B cell (primary cell): ENCODE results near the gene RNF130. TPM values are rescaled to one million over a fixed set of nuclear protein-coding genes. Genes with fewer than 3 reads are reported as not detected.

Experiments used
- ATAC-seq: fragments of 200-7000 bp; cut with Tn5 transposase; one replicate; pipeline ENCODE4 v1.10.0; 2021; ENCODE audit warnings: low read depth, mild to moderate bottlenecking, moderate number of reproducible peaks, moderate library complexity
- CTCF ChIA-PET: fragments of 350-600 bp; sonication (Branson Sonifier 250); formaldehyde crosslinking; loops from one replicate; lab custom pipeline; 2021; ENCODE audit warnings: antibody characterized with exemption, inconsistent platforms; lab: Charles Lee
- POLR2A ChIA-PET: fragments of 350-600 bp; sonication (Branson Sonifier 250); formaldehyde crosslinking; loops from one replicate; lab custom pipeline; 2021; ENCODE audit warnings: antibody characterized with exemption; lab: Charles Lee
- DNase-seq: peaks from one replicate; pipeline ENCODE4 v3.0.0; 2013
- H2AFZ ChIP-seq: 2 replicates; pipeline ENCODE4 v1.6.1; 2012; ENCODE audit warnings: mild to moderate bottlenecking, low read depth, low read length; ENCODE audit not compliant: insufficient read depth, poor library complexity, severe bottlenecking
- H3K27ac ChIP-seq, 2 donors: 1 replicate in 1 of 2; 2 replicates in 1 of 2; pipeline ENCODE4 v1.5.1; 2012 to 2013; ENCODE audit warnings: low read length in 2 of 2, mild to moderate bottlenecking in 2 of 2, moderate library complexity in 1 of 2
- H3K27me3 ChIP-seq, 4 experiments: fragments of 200-600 bp in 1 of 4; sonication (generic) in 1 of 4; replicated peaks in 1 of 4; 1 replicate in 2 of 4; 2 replicates in 2 of 4; pipeline versions ENCODE4 v1.6.1 to v1.7.0; 2013 to 2016; ENCODE audit warnings: low read length in 3 of 4, mild to moderate bottlenecking in 2 of 4, mixed read lengths in 1 of 4, moderate library complexity in 1 of 4; ENCODE audit not compliant: insufficient read depth in 4 of 4, control insufficient read depth in 3 of 4; ENCODE audit errors: control extremely low read depth in 1 of 4
- H3K36me3 ChIP-seq, 2 experiments: replicated peaks in 1 of 2; 1 replicate in 1 of 2; 2 replicates in 1 of 2; pipeline versions ENCODE4 v1.6.1 to v1.7.1; 2013; ENCODE audit warnings: low read length in 1 of 2; ENCODE audit not compliant: insufficient read depth in 2 of 2, control insufficient read depth in 1 of 2; ENCODE audit errors: control extremely low read depth in 1 of 2, extremely low read depth in 1 of 2
- H3K4me1 ChIP-seq, 2 donors: fragments of 200-600 bp in 1 of 2; sonication (generic) in 1 of 2; 1 replicate in 1 of 2; 2 replicates in 1 of 2; pipeline versions ENCODE4 v1.5.1 to v1.6.1; 2013 to 2017; ENCODE audit warnings: low read length in 2 of 2; ENCODE audit not compliant: control insufficient read depth in 2 of 2, insufficient read depth in 2 of 2
- H3K4me2 ChIP-seq: replicated peaks from 2 replicates; pipeline ENCODE3; 2012; ENCODE audit warnings: mild to moderate bottlenecking, low read depth, low read length; ENCODE audit not compliant: poor library complexity, severe bottlenecking
- H3K4me3 ChIP-seq, 5 experiments: fragments of 200-600 bp in 1 of 5; sonication (generic) in 1 of 5; 1 replicate in 3 of 5; 2 replicates in 2 of 5; pipeline versions ENCODE4 v1.5.1 to v1.7.0; 2011 to 2016; ENCODE audit warnings: low read length in 4 of 5, mild to moderate bottlenecking in 4 of 5, low read depth in 2 of 5, control low read depth in 1 of 5, moderate library complexity in 1 of 5; ENCODE audit not compliant: insufficient read depth in 1 of 5; ENCODE audit errors: control extremely low read depth in 1 of 5, extremely low read depth in 1 of 5
- H3K79me2 ChIP-seq: fragments of 200-600 bp; sonication (generic); one replicate; pipeline ENCODE4 v1.6.0; 2016; ENCODE audit warnings: low read length; ENCODE audit not compliant: control insufficient read depth, insufficient read depth
- H3K9ac ChIP-seq: fragments of 200-600 bp; sonication (generic); 2 replicates; pipeline ENCODE4 v1.6.1; 2017; ENCODE audit warnings: mild to moderate bottlenecking, low read length, moderate library complexity
- H3K9me3 ChIP-seq, 3 donors: one replicate each; pipeline versions ENCODE4 v1.6.1 to v1.7.1; 2013; ENCODE audit warnings: low read length in 2 of 3; ENCODE audit not compliant: control insufficient read depth in 2 of 3, insufficient read depth in 1 of 3; ENCODE audit errors: control extremely low read depth in 1 of 3
- H4K20me1 ChIP-seq: 2 replicates; pipeline ENCODE4 v1.6.0; 2012; ENCODE audit warnings: mild to moderate bottlenecking, low read length; ENCODE audit not compliant: insufficient read depth, control insufficient read depth, poor library complexity, severe bottlenecking
- H3K27ac Mint-ChIP-seq: one replicate; pipeline ENCODE4 v1.8.0; 2021; ENCODE audit warnings: mixed read lengths
- H3K27me3 Mint-ChIP-seq: one replicate; pipeline ENCODE4 v1.8.0; 2021; ENCODE audit warnings: mixed read lengths
- H3K4me1 Mint-ChIP-seq: one replicate; pipeline ENCODE4 v1.8.0; 2021; ENCODE audit warnings: mixed read lengths
- H3K4me3 Mint-ChIP-seq: one replicate; pipeline ENCODE4 v1.8.0; 2021; ENCODE audit warnings: mixed read lengths
- H3K9me3 Mint-ChIP-seq: one replicate; pipeline ENCODE4 v1.8.0; 2022; ENCODE audit warnings: mixed read lengths; ENCODE audit not compliant: insufficient read depth
- EZH2 ChIP-seq: IDR thresholded peaks from 2 replicates; pipeline ENCODE4 v1.6.1; 2012; ENCODE audit warnings: borderline replicate concordance, low read depth, mild to moderate bottlenecking, moderate library complexity, low read length; ENCODE audit not compliant: insufficient read depth, poor library complexity, severe bottlenecking
- WGBS: methylation state at CpG from one replicate; pipeline ENCODE4 v1.1.5; 2013; ENCODE audit warnings: missing lambda C conversion rate; ENCODE audit not compliant: insufficient coverage; 5-methylcytosine and 5-hydroxymethylcytosine counted together
- intact Hi-C: fragments of 100-400 bp; cut with micrococcal nuclease; formaldehyde crosslinking; loops from one replicate; pipeline ENCODE4 v1.10.0; 2022
- polyA plus RNA-seq: library from polyadenylated mRNA; depleted of rRNA; stranded (reverse); fragments of >200 nt; gene quantifications from 2 replicates; pipeline ENCODE4 v1.2.3, GENCODE V29; 2012
- total RNA-seq, 2 donors: library from RNA; stranded (reverse); fragments of 120-200 nt in 1 of 2; gene quantifications; 1 replicate in 1 of 2; 2 replicates in 1 of 2; pipeline versions ENCODE4 v1.2.3 to v1.2.4, GENCODE V29; 2013 to 2022
- TF ChIP-seq, protein P1 (sequence below): fragments of 200-600 bp; IDR thresholded peaks from one replicate; pipeline ENCODE4 v1.8.0; 2022; ENCODE audit warnings: antibody characterized with exemption, mild to moderate bottlenecking

The RNF130 gene
- total and polyA plus RNA-seq, 2 donors (not counting 1 experiment from before 2014, with no cell fraction given): 18.1 to 25.8 TPM

DNA sequence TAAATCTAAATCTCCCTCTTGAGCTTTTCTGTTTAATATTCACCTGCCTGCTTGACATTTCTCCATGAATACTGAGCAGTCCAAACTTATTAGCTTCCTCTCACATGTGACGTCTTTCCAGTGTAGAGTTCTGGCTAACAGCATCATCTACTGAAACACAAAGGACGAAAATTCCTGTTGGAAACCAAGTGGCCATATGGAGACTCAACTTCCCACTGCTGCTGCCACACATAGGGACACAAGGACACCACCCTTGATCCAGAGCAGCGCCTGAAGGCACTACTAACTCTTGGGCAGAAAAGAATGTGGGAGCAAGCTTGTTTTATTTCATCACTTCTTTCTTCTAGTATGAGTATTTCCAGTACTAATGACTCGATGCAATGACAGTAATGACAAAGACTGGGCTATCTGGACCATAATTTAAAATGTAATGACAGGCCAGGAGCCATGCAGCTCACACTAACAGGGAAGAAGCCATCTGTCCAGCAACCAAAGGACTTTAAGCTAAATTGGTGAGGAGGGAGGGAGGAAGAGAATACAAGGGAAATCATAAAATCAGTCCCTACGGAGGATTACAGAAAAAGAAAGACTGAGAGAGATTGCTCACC is 19.2 kb downstream of the RNF130 start:
- H3K4me1 Mint-ChIP-seq: peaks cover 10% of the 10 kb centered on the region
- Histone ChIP-seq H3K27me3 (no peaks in the 10 kb centered on the region), H3K9ac (no peak overlapping the region), H3K9me3 (no peaks in the 10 kb centered on the region), H3K79me2 (peaks cover 47% of the 10 kb centered on the region), H3K4me3 (no peak overlapping the region), H3K36me3 (no peaks in the 10 kb centered on the region), H3K4me1 (no peaks in the 10 kb centered on the region), H4K20me1 (peaks cover 15% of the 10 kb centered on the region), H3K27ac (no peak overlapping the region), H2AFZ (no peak overlapping the region), H3K4me2 (no peak overlapping the region)
- intact Hi-C loops: no loop called here
- H3K4me3 Mint-ChIP-seq: no peak overlapping the region
- POLR2A ChIA-PET: no interaction called here
- H3K27me3 Mint-ChIP-seq: no peaks in the 10 kb centered on the region
- H3K27ac Mint-ChIP-seq: no peak overlapping the region
- CTCF ChIA-PET: no interaction called here
- 86% methylated on average over 1 of the region's 5 CpGs for WGBS
- TF ChIP-seq EZH2: no peak
- TF ChIP-seq, protein P1, sequence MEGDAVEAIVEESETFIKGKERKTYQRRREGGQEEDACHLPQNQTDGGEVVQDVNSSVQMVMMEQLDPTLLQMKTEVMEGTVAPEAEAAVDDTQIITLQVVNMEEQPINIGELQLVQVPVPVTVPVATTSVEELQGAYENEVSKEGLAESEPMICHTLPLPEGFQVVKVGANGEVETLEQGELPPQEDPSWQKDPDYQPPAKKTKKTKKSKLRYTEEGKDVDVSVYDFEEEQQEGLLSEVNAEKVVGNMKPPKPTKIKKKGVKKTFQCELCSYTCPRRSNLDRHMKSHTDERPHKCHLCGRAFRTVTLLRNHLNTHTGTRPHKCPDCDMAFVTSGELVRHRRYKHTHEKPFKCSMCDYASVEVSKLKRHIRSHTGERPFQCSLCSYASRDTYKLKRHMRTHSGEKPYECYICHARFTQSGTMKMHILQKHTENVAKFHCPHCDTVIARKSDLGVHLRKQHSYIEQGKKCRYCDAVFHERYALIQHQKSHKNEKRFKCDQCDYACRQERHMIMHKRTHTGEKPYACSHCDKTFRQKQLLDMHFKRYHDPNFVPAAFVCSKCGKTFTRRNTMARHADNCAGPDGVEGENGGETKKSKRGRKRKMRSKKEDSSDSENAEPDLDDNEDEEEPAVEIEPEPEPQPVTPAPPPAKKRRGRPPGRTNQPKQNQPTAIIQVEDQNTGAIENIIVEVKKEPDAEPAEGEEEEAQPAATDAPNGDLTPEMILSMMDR: no peak
- no peak for DNase-seq
- no peaks in the 10 kb centered on the region for H3K9me3 Mint-ChIP-seq
- no peak for ATAC-seq

DNA sequence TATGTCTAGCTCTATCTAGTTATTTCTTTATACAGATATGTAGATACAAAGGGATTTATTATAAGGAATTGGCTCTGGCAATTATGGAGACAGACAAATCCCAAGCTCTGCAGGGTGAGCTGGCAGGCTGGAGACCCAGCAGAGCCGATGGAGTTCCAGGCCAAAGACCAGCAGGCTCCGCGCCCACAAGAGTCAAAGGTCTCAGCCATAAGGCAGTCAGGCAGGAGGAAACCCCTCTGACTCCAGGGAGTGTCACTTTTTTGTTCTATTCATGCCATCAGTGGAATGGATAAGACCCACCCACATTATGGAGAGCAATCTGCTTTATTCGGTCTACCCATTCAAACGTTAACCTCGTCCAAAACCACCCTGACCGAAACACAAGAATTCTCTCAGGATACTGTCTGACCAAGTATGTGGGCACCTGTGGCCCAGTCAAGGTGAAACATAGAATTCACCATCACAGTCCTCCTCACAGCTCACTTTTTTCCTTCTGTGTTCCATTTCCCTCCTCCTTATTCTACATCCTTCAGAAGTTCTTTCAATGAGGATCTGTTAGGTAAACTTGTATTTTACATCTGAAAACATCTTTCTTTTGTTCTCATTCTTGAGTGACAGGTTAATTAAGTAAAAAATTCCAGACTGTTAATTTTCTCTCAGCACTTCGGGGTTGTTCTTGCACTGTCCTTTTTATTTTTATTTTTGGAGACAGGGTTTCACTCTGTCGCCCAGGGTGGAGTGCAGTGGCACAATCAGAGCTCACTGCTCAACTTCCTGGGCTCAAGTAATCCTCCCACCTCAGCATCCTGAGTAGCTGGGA is 21.2 kb downstream of the RNF130 start:
- Mint-ChIP-seq H3K4me3 (no peak overlapping the region), H3K27me3 (no peaks in the 10 kb centered on the region), H3K9me3 (no peaks in the 10 kb centered on the region), H3K4me1 (peaks cover 10% of the 10 kb centered on the region), H3K27ac (no peak overlapping the region)
- Histone ChIP-seq H3K79me2 (peaks cover 50% of the 10 kb centered on the region), H3K4me1 (no peaks in the 10 kb centered on the region), H2AFZ (no peak overlapping the region), H3K27ac (no peak overlapping the region), H3K36me3 (peaks cover 0 to 5% of the 10 kb centered on the region in 2 experiments), H3K27me3 (no peaks in the 10 kb centered on the region), H3K4me3 (no peak overlapping the region), H4K20me1 (peaks cover 11% of the 10 kb centered on the region), H3K4me2 (no peak overlapping the region), H3K9me3 (peaks cover 0 to 6% (median 0%) of the 10 kb centered on the region in 3 donors), H3K9ac (no peak overlapping the region)
- intact Hi-C loops: no loop called here
- POLR2A ChIA-PET: no interaction called here
- 91% methylated on average over 8 of the region's 9 CpGs for WGBS
- CTCF ChIA-PET: no interaction called here
- DNase-seq (no peak), ATAC-seq (no peak)
- no peak for TF ChIP-seq EZH2
- TF ChIP-seq, protein P1: no peak
